Activated T-helper 2 cell treated with anti-CD3 and anti-CD28 coated beads, Interferon-gamma antibody, Interleukin-2, Interleukin-4, amounts not matched to agents 10 μg/mL and 5 μg/mL and 100 μg/mL, durations not matched to agents 14 hours and 24 hours and 36 hours (primary cell): ENCODE measurements around the gene CPXM2. TPM values are rescaled to one million over a fixed set of nuclear protein-coding genes. Genes with fewer than 3 reads are reported as not detected.

ENCODE experiments used
- DNase-seq: peaks from one replicate; pipeline ENCODE4 v3.0.0; 2021; ENCODE audit warnings: low spot score
- H3K27ac Mint-ChIP-seq: one replicate; pipeline ENCODE4 v1.8.0; 2021; ENCODE audit warnings: mixed read lengths
- H3K27me3 Mint-ChIP-seq: one replicate; pipeline ENCODE4 v1.8.0; 2021; ENCODE audit warnings: low read depth, mixed read lengths
- H3K36me3 Mint-ChIP-seq: one replicate; pipeline ENCODE4 v1.8.0; 2021; ENCODE audit warnings: low read depth, mixed read lengths
- H3K4me1 Mint-ChIP-seq: one replicate; pipeline ENCODE4 v1.8.0; 2021; ENCODE audit warnings: low read depth, mixed read lengths
- H3K4me3 Mint-ChIP-seq: one replicate; pipeline ENCODE4 v1.8.0; 2021; ENCODE audit warnings: low read depth, mild to moderate bottlenecking, moderate library complexity, mixed read lengths
- H3K9me3 Mint-ChIP-seq: one replicate; pipeline ENCODE4 v1.8.0; 2021; ENCODE audit warnings: mixed read lengths
- intact Hi-C: fragments of 100-400 bp; cut with micrococcal nuclease; formaldehyde crosslinking; loops from one replicate; pipeline ENCODE4 v1.15.1; 2023
- total RNA-seq: library from RNA; stranded (reverse); gene quantifications from 2 replicates; pipeline ENCODE4 v1.2.3, GENCODE V29; 2022

CPXM2 gene
- total RNA-seq, 1 donor from 2014 or later, result not detected

DNA sequence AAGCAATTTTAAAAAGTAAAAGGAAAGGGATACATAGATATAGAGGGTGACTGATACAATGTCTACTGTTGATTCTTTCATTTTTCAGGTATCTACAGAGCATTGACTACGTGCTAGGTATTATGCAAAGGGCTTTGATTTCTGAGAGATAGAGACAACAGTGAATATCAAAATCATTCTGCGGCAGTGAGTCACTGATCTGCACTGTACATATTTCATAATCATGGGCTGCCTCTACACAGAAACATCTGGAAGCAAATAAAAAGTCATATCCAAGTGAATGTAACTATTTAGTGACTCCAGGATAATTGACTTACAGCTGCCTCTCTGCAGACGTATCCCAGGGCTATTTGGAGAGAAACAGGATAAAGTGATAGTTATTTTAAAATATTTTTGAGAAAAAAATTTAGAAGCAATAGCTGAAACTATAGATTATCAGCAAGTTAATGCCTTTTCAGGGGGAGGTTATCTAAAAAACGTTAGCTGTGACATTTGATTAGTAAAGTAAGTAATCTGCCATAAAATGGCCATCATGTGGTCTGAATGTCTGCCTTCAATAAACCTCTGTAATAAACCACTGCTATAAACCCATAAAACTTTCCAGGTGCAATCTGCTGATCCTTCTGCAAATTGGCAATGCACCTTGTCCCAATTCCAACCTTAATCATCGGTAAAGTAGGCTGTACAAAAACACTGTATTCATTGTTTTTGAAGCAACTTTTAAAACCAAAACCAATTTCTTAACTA lies 43.7 kb downstream of the CPXM2 start:
- intact Hi-C loops, result no loop called here
- Mint-ChIP-seq H3K27ac (no peak overlapping the region), H3K27me3 (no peaks in the 10 kb centered on the region), H3K36me3 (no peaks in the 10 kb centered on the region), H3K4me1 (peaks cover 2% of the 10 kb centered on the region), H3K9me3 (no peaks in the 10 kb centered on the region), H3K4me3 (no peak overlapping the region)
- no peak for DNase-seq

GRCh38 chr10:123843835-123844234 lies 47.8 kb downstream of the CPXM2 start:
- Mint-ChIP-seq H3K9me3 (no peaks in the 10 kb centered on the region), H3K4me3 (no peak overlapping the region), H3K27ac (no peak overlapping the region), H3K27me3 (no peaks in the 10 kb centered on the region), H3K4me1 (no peaks in the 10 kb centered on the region), H3K36me3 (no peaks in the 10 kb centered on the region)
- intact Hi-C loops, result no loop called here
- no peak for DNase-seq

DNA sequence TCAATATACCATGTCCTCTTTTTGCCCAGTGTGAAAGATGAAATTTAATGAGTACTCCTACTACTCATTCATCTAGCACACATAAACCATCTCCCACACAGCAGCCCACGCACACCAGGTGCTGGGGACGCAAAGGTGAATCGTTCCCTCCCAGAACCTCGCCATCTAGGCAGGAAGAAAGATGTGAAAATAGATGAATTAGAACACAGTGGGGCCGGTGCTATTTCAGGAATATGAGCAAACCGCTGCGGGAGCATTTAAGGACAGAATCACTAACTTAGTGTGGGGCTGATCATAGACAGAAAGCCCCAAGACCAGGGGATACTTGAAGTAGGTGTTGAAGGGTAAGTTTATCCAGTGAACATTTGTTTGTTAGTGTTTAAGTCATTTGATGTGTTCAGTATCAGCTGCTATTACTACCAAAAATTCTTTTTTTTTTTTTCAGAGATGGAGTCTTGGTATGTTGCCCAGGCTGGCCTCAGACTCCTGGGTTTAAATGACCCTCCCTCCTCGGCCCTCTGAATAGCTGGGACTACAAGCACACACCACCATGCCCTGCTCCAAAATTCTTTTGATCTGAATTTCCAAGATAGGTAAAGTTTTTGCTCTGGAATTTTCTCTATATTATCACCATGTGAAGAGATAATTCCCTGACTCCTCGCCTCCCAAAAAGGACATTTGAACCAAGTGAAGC lies 48.8 kb downstream of the CPXM2 start:
- Mint-ChIP-seq H3K36me3 (no peaks in the 10 kb centered on the region), H3K9me3 (no peaks in the 10 kb centered on the region), H3K4me1 (no peaks in the 10 kb centered on the region), H3K27me3 (no peaks in the 10 kb centered on the region), H3K27ac (no peak overlapping the region), H3K4me3 (no peak overlapping the region)
- intact Hi-C loops, result no loop called here
- DNase-seq, result no peak

DNA sequence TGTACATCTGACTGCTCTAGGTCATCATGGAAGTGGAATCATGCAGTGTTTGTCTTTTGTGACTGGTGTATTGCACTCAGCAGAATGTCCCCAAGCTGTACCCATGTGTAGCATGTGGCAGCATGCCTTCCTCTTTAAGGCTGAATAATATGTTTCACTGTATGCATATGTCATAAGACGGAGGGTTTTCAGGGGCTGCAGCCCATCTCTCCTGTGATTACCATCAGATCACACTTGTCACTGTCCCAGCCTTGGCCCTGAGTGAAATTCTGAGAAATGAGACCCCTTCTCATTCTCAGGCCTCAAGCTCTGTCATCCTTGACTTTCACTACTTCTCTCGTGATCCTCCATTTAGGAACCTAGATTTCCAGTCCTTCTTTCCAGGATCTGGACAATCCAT lies 50.0 kb downstream of the CPXM2 start:
- Mint-ChIP-seq H3K27ac (no peak overlapping the region), H3K9me3 (no peaks in the 10 kb centered on the region), H3K36me3 (no peaks in the 10 kb centered on the region), H3K4me1 (no peaks in the 10 kb centered on the region), H3K4me3 (no peak overlapping the region), H3K27me3 (no peaks in the 10 kb centered on the region)
- DNase-seq, result no peak
- intact Hi-C loops, result no loop called here

GRCh38 chr10:123841115-123841514 lies 50.5 kb downstream of the CPXM2 start:
- intact Hi-C loops, result no loop called here
- no peak overlapping the region for H3K27ac Mint-ChIP-seq

GRCh38 chr10:123840714-123841113 lies 50.9 kb downstream of the CPXM2 start:
- DNase-seq, result no peak
- Mint-ChIP-seq H3K4me3 (no peak overlapping the region), H3K27ac (no peak overlapping the region), H3K4me1 (no peaks in the 10 kb centered on the region), H3K27me3 (peaks cover 3% of the 10 kb centered on the region), H3K36me3 (no peaks in the 10 kb centered on the region), H3K9me3 (no peaks in the 10 kb centered on the region)
- intact Hi-C loops, result no loop called here

More at GRCh38 chr10:123841115-123841514, 50.5 kb downstream of the CPXM2 start:
- Mint-ChIP-seq H3K27me3 (peaks cover 3% of the 10 kb centered on the region), H3K9me3 (no peaks in the 10 kb centered on the region), H3K4me3 (no peak overlapping the region), H3K36me3 (no peaks in the 10 kb centered on the region), H3K4me1 (no peaks in the 10 kb centered on the region)
- DNase-seq, result no peak

DNA sequence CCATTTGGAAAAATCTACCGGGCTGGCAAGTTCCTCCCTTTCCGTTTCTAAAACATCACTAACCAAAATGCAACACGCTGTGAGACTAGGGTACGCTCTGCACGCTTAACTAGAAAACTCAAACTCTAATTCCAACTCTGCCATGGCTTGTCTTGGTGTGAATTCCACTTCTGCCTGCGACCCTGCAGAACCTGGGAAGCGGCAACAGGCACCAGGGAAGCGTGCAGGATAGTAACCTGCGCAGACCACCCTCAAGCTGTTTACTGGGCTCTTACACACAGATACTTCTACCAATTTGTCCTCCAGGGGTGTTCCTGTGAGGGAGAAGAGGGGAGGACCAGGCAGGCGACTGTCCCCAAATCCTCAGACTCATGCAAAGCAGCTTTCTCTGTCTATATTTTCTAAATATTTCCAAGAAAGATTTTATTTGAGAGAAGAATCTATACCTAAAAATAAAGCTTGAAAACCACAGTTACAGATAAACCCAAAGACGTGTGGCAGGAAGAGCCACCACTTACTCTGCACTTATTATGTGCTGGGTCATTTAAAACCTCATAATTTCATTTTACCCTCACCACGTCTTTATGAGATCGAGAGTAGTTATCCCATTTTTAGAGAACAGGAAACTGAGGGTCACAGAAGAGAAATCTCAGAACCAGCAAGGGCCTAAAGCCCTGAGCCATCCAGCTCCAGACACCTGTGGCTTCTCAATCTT lies 52.9 kb downstream of the CPXM2 start:
- no peaks in the 10 kb centered on the region for H3K4me1 Mint-ChIP-seq
- intact Hi-C loops, result no loop called here

DNA sequence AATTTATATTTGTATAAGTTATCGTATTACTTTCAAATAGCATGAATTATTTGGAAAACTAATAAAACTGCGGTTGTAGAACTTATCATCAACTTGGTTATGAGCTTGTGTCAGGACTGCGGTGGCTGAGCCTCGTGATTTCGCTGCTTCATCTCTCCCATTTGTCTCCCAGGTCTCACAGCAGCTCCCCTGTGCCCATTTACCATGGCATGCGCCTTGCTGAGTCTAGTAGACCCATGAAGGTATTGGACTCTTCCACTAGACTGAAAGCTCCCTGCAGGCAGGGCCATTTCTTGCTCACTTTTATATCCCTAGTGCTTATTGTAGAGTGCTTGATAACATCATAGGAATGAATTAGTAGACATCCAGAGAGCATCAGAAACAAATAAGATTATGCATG lies 53.9 kb downstream of the CPXM2 start:
- intact Hi-C loops, result no loop called here
- Mint-ChIP-seq H3K4me1 (no peaks in the 10 kb centered on the region), H3K9me3 (no peaks in the 10 kb centered on the region), H3K27me3 (peaks cover 3% of the 10 kb centered on the region), H3K27ac (no peak overlapping the region), H3K4me3 (no peak overlapping the region), H3K36me3 (no peaks in the 10 kb centered on the region)
- DNase-seq, result no peak

More for the DNA sequence above, 52.9 kb downstream of the CPXM2 start:
- Mint-ChIP-seq H3K27me3 (peaks cover 3% of the 10 kb centered on the region), H3K27ac (no peak overlapping the region), H3K36me3 (no peaks in the 10 kb centered on the region), H3K9me3 (no peaks in the 10 kb centered on the region), H3K4me3 (no peak overlapping the region)
- no peak for DNase-seq

GRCh38 chr10:123836418-123837145 lies 55.0 kb downstream of the CPXM2 start:
- Mint-ChIP-seq H3K27me3 (peaks cover 3% of the 10 kb centered on the region), H3K36me3 (no peaks in the 10 kb centered on the region), H3K4me1 (no peaks in the 10 kb centered on the region), H3K4me3 (no peak overlapping the region), H3K27ac (no peak overlapping the region), H3K9me3 (no peaks in the 10 kb centered on the region)
- DNase-seq, result no peak
- intact Hi-C loops, result no loop called here

DNA sequence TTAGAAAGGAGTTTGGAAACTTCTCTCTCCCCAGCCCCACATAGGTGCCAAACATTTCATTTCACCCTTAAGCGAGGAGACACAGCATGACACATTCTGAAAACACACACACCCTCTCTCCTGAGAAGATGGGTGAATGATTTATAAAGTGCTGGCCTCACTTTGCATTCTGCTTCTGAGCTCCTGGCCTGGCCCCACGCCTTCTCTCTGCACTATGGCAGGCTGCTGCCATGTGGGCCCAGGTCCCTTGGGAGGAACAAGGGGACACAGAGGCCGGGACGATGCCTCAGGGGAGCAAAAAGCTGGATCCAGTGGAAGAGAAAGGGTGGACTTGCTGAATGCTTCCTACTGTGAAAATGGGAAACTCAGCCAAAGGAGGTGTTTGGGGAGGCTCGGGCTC lies 56.0 kb downstream of the CPXM2 start:
- H3K36me3 Mint-ChIP-seq, result no peaks in the 10 kb centered on the region
- peaks cover 3% of the 10 kb centered on the region for H3K27me3 Mint-ChIP-seq
- intact Hi-C loops, result no loop called here
- no peaks in the 10 kb centered on the region for H3K4me1 Mint-ChIP-seq
- no peak overlapping the region for H3K27ac Mint-ChIP-seq
- no peak for DNase-seq
- H3K4me3 Mint-ChIP-seq, result no peak overlapping the region
- H3K9me3 Mint-ChIP-seq, result no peaks in the 10 kb centered on the region

GRCh38 chr10:123833170-123833850 lies 58.3 kb downstream of the CPXM2 start:
- H3K27ac Mint-ChIP-seq, result no peak overlapping the region
- no peaks in the 10 kb centered on the region for H3K4me1 Mint-ChIP-seq
- intact Hi-C loops, result no loop called here

DNA sequence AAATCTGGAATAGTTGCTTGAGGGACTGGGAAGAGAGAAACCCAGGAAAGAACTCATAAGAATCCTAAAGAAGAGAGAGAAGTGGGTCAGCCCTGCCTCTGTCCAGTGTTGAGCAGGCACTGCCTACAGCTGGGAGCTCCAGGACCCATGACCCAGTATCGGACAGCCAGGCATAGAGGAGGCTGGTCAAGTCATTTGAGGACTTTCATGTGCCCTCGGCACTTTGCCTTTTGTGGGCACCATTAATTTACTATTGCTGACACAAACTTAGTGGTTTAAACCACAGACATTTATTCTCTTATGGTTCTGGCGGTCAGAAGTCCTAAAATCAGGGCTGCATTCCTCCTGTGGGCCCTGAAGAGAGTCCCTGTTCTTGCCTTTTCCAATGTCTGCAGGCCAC lies 60.3 kb downstream of the CPXM2 start:
- H3K27ac Mint-ChIP-seq, result no peak overlapping the region
- DNase-seq, result no peak
- intact Hi-C loops, result no loop called here
- no peaks in the 10 kb centered on the region for H3K4me1 Mint-ChIP-seq
- H3K9me3 Mint-ChIP-seq, result no peaks in the 10 kb centered on the region
- H3K4me3 Mint-ChIP-seq, result no peak overlapping the region
- H3K27me3 Mint-ChIP-seq, result peaks cover under 1% of the 10 kb centered on the region
- H3K36me3 Mint-ChIP-seq, result no peaks in the 10 kb centered on the region

More at GRCh38 chr10:123833170-123833850, 58.3 kb downstream of the CPXM2 start:
- DNase-seq, result no peak
- Mint-ChIP-seq H3K4me3 (no peak overlapping the region), H3K36me3 (no peaks in the 10 kb centered on the region), H3K27me3 (peaks cover 3% of the 10 kb centered on the region), H3K9me3 (no peaks in the 10 kb centered on the region)
